Activated T-helper 2 cell treated with anti-CD3 and anti-CD28 coated beads, Interferon-gamma antibody, Interleukin-2, Interleukin-4, amounts not matched to agents 10 μg/mL and 5 μg/mL and 100 μg/mL, durations not matched to agents 14 hours and 24 hours and 36 hours (primary cell): Measurements from ENCODE around the gene KAZN. TPM values are rescaled to one million over a fixed set of nuclear protein-coding genes. Genes with fewer than 3 reads are reported as not detected.

Source experiments
- DNase-seq: peaks from one replicate; pipeline ENCODE4 v3.0.0; 2021; ENCODE audit warnings: low spot score
- H3K27ac Mint-ChIP-seq: one replicate; pipeline ENCODE4 v1.8.0; 2021; ENCODE audit warnings: mixed read lengths
- H3K27me3 Mint-ChIP-seq: one replicate; pipeline ENCODE4 v1.8.0; 2021; ENCODE audit warnings: low read depth, mixed read lengths
- H3K36me3 Mint-ChIP-seq: one replicate; pipeline ENCODE4 v1.8.0; 2021; ENCODE audit warnings: low read depth, mixed read lengths
- H3K4me1 Mint-ChIP-seq: one replicate; pipeline ENCODE4 v1.8.0; 2021; ENCODE audit warnings: low read depth, mixed read lengths
- H3K4me3 Mint-ChIP-seq: one replicate; pipeline ENCODE4 v1.8.0; 2021; ENCODE audit warnings: low read depth, mild to moderate bottlenecking, moderate library complexity, mixed read lengths
- H3K9me3 Mint-ChIP-seq: one replicate; pipeline ENCODE4 v1.8.0; 2021; ENCODE audit warnings: mixed read lengths
- intact Hi-C: fragments of 100-400 bp; cut with micrococcal nuclease; formaldehyde crosslinking; loops from one replicate; pipeline ENCODE4 v1.15.1; 2023
- total RNA-seq: library from RNA; stranded (reverse); gene quantifications from 2 replicates; pipeline ENCODE4 v1.2.3, GENCODE V29; 2022

KAZN gene
- total RNA-seq, 1 donor from 2014 or later = 0.68 TPM

DNA sequence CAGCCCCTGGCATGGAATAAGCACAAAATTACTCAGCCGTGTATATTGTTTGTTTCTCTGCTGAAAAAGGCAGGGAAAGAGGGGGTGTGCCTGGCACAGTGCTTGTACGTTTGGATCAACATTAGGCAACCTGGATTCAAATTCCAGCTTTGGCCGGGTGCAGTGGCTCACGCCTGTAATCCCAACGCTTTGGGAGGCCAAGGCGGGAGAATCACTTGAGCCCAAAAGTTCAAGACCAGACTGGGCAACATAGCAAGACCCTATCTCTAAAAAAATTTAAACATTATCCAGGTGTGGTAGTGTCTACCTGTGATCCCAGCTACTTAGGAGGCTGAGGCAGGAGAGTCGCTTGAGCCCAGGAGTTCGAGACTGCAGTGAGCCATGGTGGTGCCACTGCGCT is 402.2 kb downstream of the KAZN start:
- no peak overlapping the region for H3K27ac Mint-ChIP-seq
- no peaks in the 10 kb centered on the region for H3K27me3 Mint-ChIP-seq
- intact Hi-C loops = no loop called here
- H3K4me3 Mint-ChIP-seq = no peak overlapping the region
- H3K4me1 Mint-ChIP-seq = no peaks in the 10 kb centered on the region
- H3K36me3 Mint-ChIP-seq = no peaks in the 10 kb centered on the region
- H3K9me3 Mint-ChIP-seq = no peaks in the 10 kb centered on the region
- no peak for DNase-seq

DNA sequence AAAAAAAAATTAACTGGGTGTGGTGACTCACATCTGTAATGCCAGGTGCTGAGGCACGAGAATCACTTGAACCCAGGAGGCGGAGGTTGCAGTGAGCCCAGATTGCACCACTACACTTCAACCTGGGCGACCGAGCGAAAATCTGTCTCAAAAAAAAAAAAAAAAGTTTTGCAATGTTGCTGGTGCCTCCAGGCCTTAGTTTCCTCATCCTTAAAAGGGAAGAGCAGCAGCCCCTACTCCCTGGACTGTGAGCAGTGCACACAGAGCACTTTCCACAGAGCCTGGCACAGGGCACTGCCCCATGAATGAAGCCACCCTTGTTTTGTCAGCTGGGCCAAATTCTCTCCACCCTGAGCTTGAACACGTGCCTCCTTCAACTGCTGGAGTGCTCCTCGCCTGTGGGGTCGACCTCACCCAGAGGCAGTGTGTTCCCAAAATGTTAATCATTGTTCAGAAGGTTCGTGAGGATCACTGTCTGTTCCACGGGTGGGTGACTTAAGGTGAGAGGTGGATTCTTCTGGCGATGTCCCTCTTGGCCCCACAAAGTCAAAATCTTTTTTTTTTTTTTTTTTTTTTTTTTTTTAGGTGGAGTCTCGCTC is 402.9 kb downstream of the KAZN start:
- Mint-ChIP-seq H3K9me3 (no peaks in the 10 kb centered on the region), H3K27me3 (no peaks in the 10 kb centered on the region), H3K36me3 (no peaks in the 10 kb centered on the region), H3K4me1 (no peaks in the 10 kb centered on the region), H3K4me3 (no peak overlapping the region), H3K27ac (no peak overlapping the region)
- no peak for DNase-seq
- intact Hi-C loops = no loop called here

DNA sequence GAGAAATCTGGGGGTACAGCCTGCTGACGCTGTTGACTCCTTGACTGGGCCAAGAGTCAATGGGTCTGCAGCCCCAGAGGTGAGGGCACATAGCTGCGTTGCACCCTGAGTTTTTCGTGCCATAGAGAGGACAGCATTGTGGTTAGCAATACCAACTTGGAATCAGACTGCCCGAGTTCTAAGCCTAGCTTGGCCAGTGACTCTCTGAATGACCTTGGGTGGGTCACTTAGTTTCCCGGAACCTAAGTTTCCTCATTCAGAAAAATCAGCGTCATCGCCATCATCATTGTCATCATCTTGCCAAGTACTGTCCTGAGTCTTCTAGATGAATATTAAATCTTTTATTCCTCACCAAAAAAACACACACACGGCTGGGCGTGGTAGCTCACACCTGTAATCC is 403.8 kb downstream of the KAZN start:
- no peaks in the 10 kb centered on the region for H3K36me3 Mint-ChIP-seq
- no peaks in the 10 kb centered on the region for H3K9me3 Mint-ChIP-seq
- H3K27ac Mint-ChIP-seq = no peak overlapping the region
- no peaks in the 10 kb centered on the region for H3K27me3 Mint-ChIP-seq
- DNase-seq = no peak
- intact Hi-C loops = no loop called here
- H3K4me3 Mint-ChIP-seq = no peak overlapping the region
- H3K4me1 Mint-ChIP-seq = no peaks in the 10 kb centered on the region

GRCh38 chr1:15004396-15004795 is 405.9 kb downstream of the KAZN start:
- Mint-ChIP-seq H3K4me1 (no peaks in the 10 kb centered on the region), H3K27me3 (no peaks in the 10 kb centered on the region), H3K9me3 (no peaks in the 10 kb centered on the region), H3K4me3 (no peak overlapping the region), H3K36me3 (no peaks in the 10 kb centered on the region), H3K27ac (no peak overlapping the region)
- intact Hi-C loops = no loop called here
- DNase-seq = no peak

- no peak for DNase-seq
- H3K9me3 Mint-ChIP-seq = no peaks in the 10 kb centered on the region
- no peaks in the 10 kb centered on the region for H3K36me3 Mint-ChIP-seq
- H3K4me3 Mint-ChIP-seq = no peak overlapping the region
- intact Hi-C loops = no loop called here
- no peaks in the 10 kb centered on the region for H3K4me1 Mint-ChIP-seq
- no peaks in the 10 kb centered on the region for H3K27me3 Mint-ChIP-seq
- no peak overlapping the region for H3K27ac Mint-ChIP-seq
Measured at GRCh38 chr1:15005116-15005515, 406.6 kb downstream of the KAZN start.

GRCh38 chr1:15007368-15007767 is 408.9 kb downstream of the KAZN start:
- Mint-ChIP-seq H3K4me3 (no peak overlapping the region), H3K36me3 (no peaks in the 10 kb centered on the region), H3K27ac (no peak overlapping the region), H3K9me3 (no peaks in the 10 kb centered on the region), H3K27me3 (no peaks in the 10 kb centered on the region), H3K4me1 (no peaks in the 10 kb centered on the region)
- DNase-seq = no peak
- intact Hi-C loops = no loop called here

GRCh38 chr1:15007842-15008241 is 409.4 kb downstream of the KAZN start:
- no peak overlapping the region for H3K27ac Mint-ChIP-seq
- H3K27me3 Mint-ChIP-seq = no peaks in the 10 kb centered on the region
- intact Hi-C loops = no loop called here
- H3K9me3 Mint-ChIP-seq = no peaks in the 10 kb centered on the region
- H3K4me3 Mint-ChIP-seq = no peak overlapping the region
- no peak for DNase-seq
- H3K36me3 Mint-ChIP-seq = no peaks in the 10 kb centered on the region
- no peaks in the 10 kb centered on the region for H3K4me1 Mint-ChIP-seq

- H3K36me3 Mint-ChIP-seq = no peaks in the 10 kb centered on the region
- H3K9me3 Mint-ChIP-seq = no peaks in the 10 kb centered on the region
- H3K27me3 Mint-ChIP-seq = no peaks in the 10 kb centered on the region
- intact Hi-C loops = no loop called here
- DNase-seq = no peak
- H3K4me1 Mint-ChIP-seq = no peaks in the 10 kb centered on the region
- no peak overlapping the region for H3K4me3 Mint-ChIP-seq
- H3K27ac Mint-ChIP-seq = no peak overlapping the region
Measured at GRCh38 chr1:15008783-15009729, 410.6 kb downstream of the KAZN start.

- H3K27ac Mint-ChIP-seq = no peak overlapping the region
- DNase-seq = no peak
- H3K9me3 Mint-ChIP-seq = no peaks in the 10 kb centered on the region
- H3K4me3 Mint-ChIP-seq = no peak overlapping the region
- intact Hi-C loops = no loop called here
- H3K4me1 Mint-ChIP-seq = no peaks in the 10 kb centered on the region
- H3K27me3 Mint-ChIP-seq = no peaks in the 10 kb centered on the region
- H3K36me3 Mint-ChIP-seq = no peaks in the 10 kb centered on the region
Measured at GRCh38 chr1:15011160-15011559, 412.7 kb downstream of the KAZN start.

DNA sequence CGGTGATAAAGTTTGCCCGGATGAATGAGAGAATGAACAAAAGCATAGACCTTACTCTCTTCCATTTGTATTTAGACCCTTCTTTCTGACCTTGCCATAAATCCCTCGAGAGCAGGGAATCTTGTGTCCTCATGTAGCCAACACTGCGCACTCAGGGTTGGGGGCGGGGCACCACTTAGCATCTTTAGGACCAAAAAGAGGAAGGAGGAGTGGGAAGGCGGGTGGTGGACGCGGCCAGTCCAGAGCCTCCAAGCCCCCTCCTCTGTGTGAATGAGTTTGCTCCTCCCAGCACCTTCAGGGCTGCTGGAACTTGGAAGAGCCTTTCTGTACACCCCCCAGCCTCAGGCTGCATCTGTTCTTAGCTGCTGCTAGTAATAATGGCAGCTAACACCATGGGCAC is 413.2 kb downstream of the KAZN start:
- Mint-ChIP-seq H3K27me3 (no peaks in the 10 kb centered on the region), H3K27ac (no peak overlapping the region), H3K4me3 (no peak overlapping the region), H3K4me1 (no peaks in the 10 kb centered on the region), H3K9me3 (no peaks in the 10 kb centered on the region), H3K36me3 (no peaks in the 10 kb centered on the region)
- no peak for DNase-seq
- intact Hi-C loops = no loop called here

DNA sequence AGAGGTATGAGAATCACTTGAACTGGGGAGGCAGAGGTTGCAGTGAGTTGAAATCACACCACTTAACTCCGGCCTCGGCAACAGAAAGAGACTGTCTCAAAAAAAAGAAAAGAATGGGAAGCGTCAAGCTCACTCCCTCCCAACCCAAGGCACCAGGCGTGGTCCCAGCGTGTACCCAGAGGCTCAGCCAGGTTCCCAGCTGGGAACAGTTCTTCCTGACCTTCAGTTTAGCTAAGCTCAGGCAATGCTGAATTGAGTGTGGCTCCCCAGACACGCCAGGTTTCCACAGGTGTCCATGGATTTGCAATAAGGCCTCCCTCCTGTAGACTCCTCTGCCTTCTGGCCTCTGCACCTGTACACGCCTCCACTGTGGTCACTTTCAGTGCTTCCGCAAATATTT is 414.3 kb downstream of the KAZN start:
- Mint-ChIP-seq H3K36me3 (no peaks in the 10 kb centered on the region), H3K27me3 (no peaks in the 10 kb centered on the region), H3K4me3 (no peak overlapping the region), H3K4me1 (no peaks in the 10 kb centered on the region), H3K9me3 (no peaks in the 10 kb centered on the region), H3K27ac (no peak overlapping the region)
- intact Hi-C loops = no loop called here
- DNase-seq = no peak

GRCh38 chr1:15013767-15014166 is 415.3 kb downstream of the KAZN start:
- H3K9me3 Mint-ChIP-seq = no peaks in the 10 kb centered on the region
- DNase-seq = no peak
- no peaks in the 10 kb centered on the region for H3K4me1 Mint-ChIP-seq
- no peak overlapping the region for H3K4me3 Mint-ChIP-seq
- no peaks in the 10 kb centered on the region for H3K36me3 Mint-ChIP-seq
- no peak overlapping the region for H3K27ac Mint-ChIP-seq
- no peaks in the 10 kb centered on the region for H3K27me3 Mint-ChIP-seq
- intact Hi-C loops = no loop called here

DNA sequence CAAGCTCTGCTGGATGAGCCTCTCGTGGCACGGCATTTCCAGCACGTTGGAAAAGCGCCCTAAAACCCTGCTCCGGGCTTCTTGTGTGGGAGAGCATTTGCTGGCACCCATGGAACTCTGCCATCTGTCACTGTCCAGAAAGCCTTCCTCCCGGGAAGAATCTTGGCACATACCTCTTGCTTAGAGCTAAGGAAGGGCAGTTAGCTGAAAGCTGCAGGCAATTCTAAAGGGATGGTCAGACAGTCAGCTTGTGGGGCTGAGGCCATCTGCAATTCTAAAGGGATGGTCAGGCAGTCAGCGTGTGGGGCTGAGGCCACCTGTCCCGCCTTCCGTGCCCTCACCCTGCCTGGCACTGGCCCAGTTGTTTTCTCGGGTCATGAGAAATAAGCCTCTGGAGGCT is 416.0 kb downstream of the KAZN start:
- no peaks in the 10 kb centered on the region for H3K4me1 Mint-ChIP-seq
- no peaks in the 10 kb centered on the region for H3K27me3 Mint-ChIP-seq
- intact Hi-C loops = no loop called here
- no peaks in the 10 kb centered on the region for H3K9me3 Mint-ChIP-seq
- no peak overlapping the region for H3K4me3 Mint-ChIP-seq
- no peaks in the 10 kb centered on the region for H3K36me3 Mint-ChIP-seq
- H3K27ac Mint-ChIP-seq = no peak overlapping the region
- no peak for DNase-seq
